SH-SY5Y (cell line): ENCODE results near the gene WWOX.

Experiments
- GATA2 ChIP-seq: IDR thresholded peaks from 2 replicates; pipeline ENCODE4 v1.6.1; 2011; ENCODE audit warnings: mild to moderate bottlenecking, low read depth, low read length
- GATA3 ChIP-seq: IDR thresholded peaks from 2 replicates; pipeline ENCODE4 v1.6.1; 2011; ENCODE audit warnings: low read depth, mild to moderate bottlenecking, low read length, moderate library complexity

GRCh38 chr16:78821335-78821734 is 721.9 kb downstream of the WWOX start:
- TF ChIP-seq GATA2, result no peak
- TF ChIP-seq GATA3, result no peak
